ENCODE data around the gene ERRFI1.
"Not testable (repeated sequence)": the region's sequence is repeated elsewhere in the genome, so short reads cannot be mapped to it uniquely, and the experiment has no call there.

The ERRFI1 gene

GRCh38 chr1:7988576-7988975, 37.5 kb downstream of the ERRFI1 start:
- Mint-ChIP-seq H3K9me3 (no peaks in the 10 kb centered on the region), H3K4me1 (ENCODE audit: low read depth) (peaks cover 8% of the 10 kb centered on the region), H3K4me3 (no peak overlapping the region), H3K27me3 (ENCODE audit: low read depth) (no peaks in the 10 kb centered on the region), H3K36me3 (ENCODE audit: low read depth) (peaks cover 30% of the 10 kb centered on the region), H3K27ac (no peak overlapping the region)

GRCh38 chr1:7987528-7987927, 38.6 kb downstream of the ERRFI1 start:
- Mint-ChIP-seq H3K4me1 (ENCODE audit: low read depth) (peaks cover 10% of the 10 kb centered on the region), H3K36me3 (ENCODE audit: low read depth) (peaks cover 34% of the 10 kb centered on the region), H3K27ac (no peak overlapping the region), H3K9me3 (no peaks in the 10 kb centered on the region), H3K27me3 (ENCODE audit: low read depth) (no peaks in the 10 kb centered on the region), H3K4me3 (no peak overlapping the region)

GRCh38 chr1:7985851-7986612, 40.1 kb downstream of the ERRFI1 start:
- Mint-ChIP-seq H3K4me3 (no peak overlapping the region), H3K27ac (peak overlapping the region; percentile 32), H3K4me1 (ENCODE audit: low read depth) (peaks cover 13% of the 10 kb centered on the region), H3K27me3 (ENCODE audit: low read depth) (no peaks in the 10 kb centered on the region), H3K9me3 (no peaks in the 10 kb centered on the region), H3K36me3 (ENCODE audit: low read depth) (peaks cover 36% of the 10 kb centered on the region)

GRCh38 chr1:7984811-7985210, 41.3 kb downstream of the ERRFI1 start:
- Mint-ChIP-seq H3K4me1 (ENCODE audit: low read depth) (peaks cover 16% of the 10 kb centered on the region), H3K4me3 (no peak overlapping the region), H3K9me3 (no peaks in the 10 kb centered on the region), H3K27ac (no peak overlapping the region), H3K36me3 (ENCODE audit: low read depth) (peaks cover 32% of the 10 kb centered on the region), H3K27me3 (ENCODE audit: low read depth) (no peaks in the 10 kb centered on the region)

- H3K27me3 Mint-ChIP-seq (ENCODE audit: low read depth), result no peaks in the 10 kb centered on the region
- no peak overlapping the region for H3K27ac Mint-ChIP-seq
Observed at GRCh38 chr1:7983086-7983778, 42.9 kb downstream of the ERRFI1 start.

GRCh38 chr1:7980984-7981383, 45.1 kb downstream of the ERRFI1 start:
- peaks cover 38% of the 10 kb centered on the region for H3K36me3 Mint-ChIP-seq (ENCODE audit: low read depth)

More at GRCh38 chr1:7983086-7983778, 42.9 kb downstream of the ERRFI1 start:
- no peaks in the 10 kb centered on the region for H3K9me3 Mint-ChIP-seq
- no peak overlapping the region for H3K4me3 Mint-ChIP-seq
- peaks cover 37% of the 10 kb centered on the region for H3K36me3 Mint-ChIP-seq (ENCODE audit: low read depth)
- H3K4me1 Mint-ChIP-seq (ENCODE audit: low read depth), result peaks cover 16% of the 10 kb centered on the region

GRCh38 chr1:7975212-7975865, 50.8 kb downstream of the ERRFI1 start:
- Mint-ChIP-seq H3K36me3 (ENCODE audit: low read depth) (peaks cover 43% of the 10 kb centered on the region), H3K27ac (no peak overlapping the region), H3K9me3 (no peaks in the 10 kb centered on the region), H3K27me3 (ENCODE audit: low read depth) (no peaks in the 10 kb centered on the region), H3K4me3 (no peak overlapping the region), H3K4me1 (ENCODE audit: low read depth) (peaks cover 3% of the 10 kb centered on the region)

More at GRCh38 chr1:7980984-7981383, 45.1 kb downstream of the ERRFI1 start:
- Mint-ChIP-seq H3K27ac (no peak overlapping the region), H3K9me3 (no peaks in the 10 kb centered on the region), H3K4me1 (ENCODE audit: low read depth) (peaks cover 9% of the 10 kb centered on the region), H3K27me3 (ENCODE audit: low read depth) (no peaks in the 10 kb centered on the region), H3K4me3 (no peak overlapping the region)

GRCh38 chr1:7973086-7973485, 53.0 kb downstream of the ERRFI1 start:
- H3K9me3 Mint-ChIP-seq, result no peaks in the 10 kb centered on the region
- H3K27me3 Mint-ChIP-seq (ENCODE audit: low read depth), result no peaks in the 10 kb centered on the region
- H3K36me3 Mint-ChIP-seq (ENCODE audit: low read depth), result peaks cover 46% of the 10 kb centered on the region
- peaks cover 1% of the 10 kb centered on the region for H3K4me1 Mint-ChIP-seq (ENCODE audit: low read depth)
- no peak overlapping the region for H3K4me3 Mint-ChIP-seq
- H3K27ac Mint-ChIP-seq, result no peak overlapping the region

- Mint-ChIP-seq H3K4me3 (no peak overlapping the region), H3K36me3 (ENCODE audit: low read depth) (peaks cover 48% of the 10 kb centered on the region), H3K4me1 (ENCODE audit: low read depth) (peaks cover 2% of the 10 kb centered on the region), H3K27ac (no peak overlapping the region), H3K27me3 (ENCODE audit: low read depth) (no peaks in the 10 kb centered on the region), H3K9me3 (no peaks in the 10 kb centered on the region)
Observed at GRCh38 chr1:7972285-7972684, 53.8 kb downstream of the ERRFI1 start.

GRCh38 chr1:7971024-7971423, 55.1 kb downstream of the ERRFI1 start:
- Mint-ChIP-seq H3K27ac (no peak overlapping the region), H3K27me3 (ENCODE audit: low read depth) (no peaks in the 10 kb centered on the region)

GRCh38 chr1:7970246-7970645, 55.9 kb downstream of the ERRFI1 start:
- H3K4me1 Mint-ChIP-seq (ENCODE audit: low read depth), result peaks cover 13% of the 10 kb centered on the region
- no peak overlapping the region for H3K4me3 Mint-ChIP-seq
- no peak overlapping the region for H3K27ac Mint-ChIP-seq
- no peaks in the 10 kb centered on the region for H3K9me3 Mint-ChIP-seq
- peaks cover 47% of the 10 kb centered on the region for H3K36me3 Mint-ChIP-seq (ENCODE audit: low read depth)
- no peaks in the 10 kb centered on the region for H3K27me3 Mint-ChIP-seq (ENCODE audit: low read depth)

More at GRCh38 chr1:7971024-7971423, 55.1 kb downstream of the ERRFI1 start:
- Mint-ChIP-seq H3K36me3 (ENCODE audit: low read depth) (peaks cover 47% of the 10 kb centered on the region), H3K4me3 (no peak overlapping the region), H3K9me3 (no peaks in the 10 kb centered on the region), H3K4me1 (ENCODE audit: low read depth) (peaks cover 8% of the 10 kb centered on the region)

GRCh38 chr1:7967651-7968050, 58.5 kb downstream of the ERRFI1 start:
- Mint-ChIP-seq H3K27me3 (ENCODE audit: low read depth) (no peaks in the 10 kb centered on the region), H3K36me3 (ENCODE audit: low read depth) (peaks cover 61% of the 10 kb centered on the region), H3K27ac (no peak overlapping the region), H3K9me3 (no peaks in the 10 kb centered on the region), H3K4me3 (no peak overlapping the region), H3K4me1 (ENCODE audit: low read depth) (peaks cover 31% of the 10 kb centered on the region)

- H3K4me3 Mint-ChIP-seq, result no peak overlapping the region
- H3K27ac Mint-ChIP-seq, result no peak overlapping the region
- H3K27me3 Mint-ChIP-seq (ENCODE audit: low read depth), result no peaks in the 10 kb centered on the region
- peaks cover 36% of the 10 kb centered on the region for H3K4me1 Mint-ChIP-seq (ENCODE audit: low read depth)
- H3K9me3 Mint-ChIP-seq, result no peaks in the 10 kb centered on the region
- peaks cover 56% of the 10 kb centered on the region for H3K36me3 Mint-ChIP-seq (ENCODE audit: low read depth)
Observed at GRCh38 chr1:7967196-7967595, 58.9 kb downstream of the ERRFI1 start.

GRCh38 chr1:7964476-7964875, 61.6 kb downstream of the ERRFI1 start:
- Mint-ChIP-seq H3K4me1 (ENCODE audit: low read depth) (peaks cover 47% of the 10 kb centered on the region), H3K36me3 (ENCODE audit: low read depth) (peaks cover 37% of the 10 kb centered on the region), H3K9me3 (no peaks in the 10 kb centered on the region), H3K27me3 (ENCODE audit: low read depth) (no peaks in the 10 kb centered on the region), H3K27ac (peak overlapping the region; percentile 34), H3K4me3 (no peak overlapping the region)

- not testable (repeated sequence) for H3K27me3 Mint-ChIP-seq (ENCODE audit: low read depth); H3K9me3 Mint-ChIP-seq
- Mint-ChIP-seq H3K36me3 (ENCODE audit: low read depth) (peaks cover 32% of the 10 kb centered on the region), H3K4me1 (ENCODE audit: low read depth) (peaks cover 46% of the 10 kb centered on the region), H3K4me3 (peak overlapping the region; percentile 88), H3K27ac (peak overlapping the region; percentile 71)
Observed at GRCh38 chr1:7963841-7964240, 62.3 kb downstream of the ERRFI1 start.

Data from T-helper 1 cell treated with Interleukin-12 subunit alpha and Interleukin-12 subunit beta and Interleukin-4 antibody, amounts not matched to agents 30 μg/mL and 1 μg/mL, for 36 hours (primary cell).